ENCODE measurements around the gene GATB.
A peak's percentile ranks its signal among the peaks of the same experiment; 100 is the strongest.

Gene GATB

DNA sequence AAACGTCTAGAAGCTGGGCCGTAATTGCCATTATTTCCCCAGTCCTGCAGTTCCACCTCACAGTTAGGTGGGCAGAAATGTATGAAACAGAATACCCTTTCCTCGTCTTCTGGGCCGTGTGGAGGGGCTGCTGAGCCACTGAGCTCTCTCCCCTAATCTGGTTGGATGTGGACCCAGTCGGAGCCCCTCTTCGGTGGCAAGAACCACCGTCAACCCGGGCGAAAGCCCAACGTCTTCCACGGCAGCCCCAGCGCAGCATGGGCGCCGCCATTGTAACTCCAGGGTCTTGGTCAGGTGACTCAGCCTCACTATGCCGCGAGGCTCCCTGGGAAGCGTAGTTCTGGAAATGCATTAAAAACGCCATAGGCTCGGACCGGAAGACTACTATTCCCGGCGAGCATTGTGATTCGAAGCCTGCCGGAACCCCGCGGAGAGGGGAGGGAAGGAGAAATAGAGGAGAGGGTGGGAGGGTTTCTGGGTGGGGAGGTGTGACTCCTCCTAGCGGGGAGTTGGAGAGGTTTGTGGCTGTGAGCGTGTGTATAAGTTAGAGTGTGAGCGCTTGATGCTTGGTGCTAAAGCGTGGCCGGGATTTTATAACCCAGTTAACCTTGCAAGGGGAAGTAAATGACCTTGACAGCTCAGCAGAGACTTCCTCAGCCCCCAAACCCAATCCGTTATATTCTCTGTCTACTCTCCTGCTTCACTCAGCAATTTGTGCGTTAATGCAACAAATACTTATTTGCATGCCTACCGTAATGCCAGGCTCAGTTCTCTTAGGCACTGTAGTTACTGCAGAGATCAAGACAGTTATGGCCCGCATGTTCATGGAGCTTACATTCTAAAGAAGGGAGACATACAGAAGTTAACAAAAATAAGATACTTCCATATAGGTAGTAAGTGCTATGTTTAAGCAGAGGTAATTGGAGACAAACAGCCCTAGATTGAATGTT, at the start of gene GATB:
TSS of gene GATB (minus strand) at position 296 of the 950 bp plus-strand sequence. CDS start at position 271, 25 bp downstream.
- TF ChIP-seq CTCF (IDR thresholded peaks at IDR 0.05): peak; percentile 45; the same call in 1 of the 2 replicates

- TF ChIP-seq CTCF (IDR thresholded peaks at IDR 0.05): no peak
Observed at GRCh38 chr4:151810476-151810875, 49.7 kb upstream of the GATB start.

- TF ChIP-seq CTCF (IDR thresholded peaks at IDR 0.05): no peak
Observed at GRCh38 chr4:151809716-151810115, 48.9 kb upstream of the GATB start.

GRCh38 chr4:151808542-151808941, 47.7 kb upstream of the GATB start:
- TF ChIP-seq CTCF (IDR thresholded peaks at IDR 0.05): no peak

- no peak for TF ChIP-seq CTCF (IDR thresholded peaks at IDR 0.05)
Observed at GRCh38 chr4:151808120-151808529, 47.3 kb upstream of the GATB start.

DNA sequence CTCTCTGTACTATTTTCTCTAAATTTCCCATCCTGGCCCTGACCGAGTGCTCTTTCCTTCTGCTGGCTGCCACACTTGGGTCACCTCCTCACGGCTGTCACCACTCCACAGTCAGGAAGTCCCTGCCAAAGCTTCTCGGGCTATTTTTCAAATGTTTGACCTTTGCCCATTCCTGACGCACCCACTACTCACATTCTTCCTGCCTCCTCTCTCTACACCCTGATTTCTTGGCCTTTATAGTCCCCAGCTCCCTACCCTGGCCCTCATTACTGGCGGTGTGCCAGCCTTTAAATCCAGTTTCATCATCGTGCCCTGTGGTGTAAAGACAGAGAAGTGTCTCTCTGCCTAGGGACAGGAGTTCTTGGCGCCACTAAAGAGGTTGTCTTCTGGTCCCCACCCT, 46.4 kb upstream of the GATB start:
- TF ChIP-seq CTCF (IDR thresholded peaks at IDR 0.05): no peak

DNA sequence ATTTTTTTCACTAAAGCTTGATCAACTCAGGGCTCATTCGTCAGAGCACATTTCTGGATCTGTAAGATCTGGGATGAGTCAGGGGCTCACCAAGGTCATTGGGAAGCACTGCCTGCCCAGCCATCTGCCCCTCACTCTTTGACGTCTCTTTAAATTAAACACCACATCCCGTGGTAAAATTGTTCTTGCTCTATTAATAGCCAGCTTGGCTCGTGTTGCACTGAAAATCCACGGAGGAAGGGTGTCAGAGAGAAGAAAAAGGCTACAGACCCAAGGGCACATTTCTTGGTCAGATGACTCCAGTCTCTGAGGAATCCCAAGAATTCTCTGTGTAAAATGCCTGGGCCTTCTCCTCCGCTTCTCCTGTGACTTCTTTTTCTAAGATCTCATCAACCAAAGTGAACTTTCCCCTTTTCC, 45.7 kb upstream of the GATB start:
- TF ChIP-seq CTCF (IDR thresholded peaks at IDR 0.05): no peak
